Renal pelvis (tissue), 4 donors: Measurements from ENCODE around the gene KPRP. TPM values are rescaled to one million over a fixed set of nuclear protein-coding genes. Genes with fewer than 3 reads are reported as not detected.

Experiments
- DNase-seq: peaks from one replicate; pipeline ENCODE4 v3.0.0-alpha.2; 2013
- polyA plus RNA-seq, 3 donors: library from polyadenylated mRNA; unstranded; fragments of 120-200 nt; gene quantifications; one replicate each; pipeline ENCODE4 v1.2.1, GENCODE V29; 2013; ENCODE audit not compliant: insufficient read length in 3 of 3

KPRP gene
- polyA plus RNA-seq, 3 donors = not detected

DNA sequence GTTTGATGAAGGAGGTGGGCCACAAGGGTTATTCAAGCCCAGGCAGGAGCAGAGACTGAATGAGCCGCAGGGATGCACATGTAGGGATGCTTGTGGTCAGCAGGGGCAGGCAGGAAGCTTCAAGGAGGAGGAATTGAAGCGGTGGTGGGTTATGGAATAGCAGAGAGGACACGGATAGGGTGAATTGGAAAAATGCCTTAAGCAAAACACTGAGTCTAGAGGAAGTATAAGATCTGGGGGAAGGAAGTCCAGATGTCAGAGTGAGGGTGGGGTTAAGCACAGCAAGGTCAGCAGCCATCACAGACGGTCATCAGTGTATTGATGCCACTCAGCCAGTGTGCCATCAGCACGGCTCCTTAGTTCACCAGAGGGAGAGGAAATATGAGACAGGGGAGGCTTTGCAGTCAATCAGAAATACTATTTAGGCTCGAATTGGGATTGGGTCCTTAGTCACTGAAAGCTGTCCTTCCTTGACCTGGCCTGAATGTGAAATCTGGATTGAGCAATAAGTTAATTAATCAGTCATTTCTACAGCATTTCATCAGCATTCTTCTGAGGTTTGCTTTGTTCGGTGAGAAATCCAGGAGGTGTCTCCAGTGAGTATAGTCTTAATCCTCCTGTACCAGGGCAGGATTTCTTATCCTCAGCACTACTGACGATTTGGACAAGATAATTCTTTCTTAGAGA is 11.2 kb downstream of the KPRP start:
- no peak for DNase-seq

DNA sequence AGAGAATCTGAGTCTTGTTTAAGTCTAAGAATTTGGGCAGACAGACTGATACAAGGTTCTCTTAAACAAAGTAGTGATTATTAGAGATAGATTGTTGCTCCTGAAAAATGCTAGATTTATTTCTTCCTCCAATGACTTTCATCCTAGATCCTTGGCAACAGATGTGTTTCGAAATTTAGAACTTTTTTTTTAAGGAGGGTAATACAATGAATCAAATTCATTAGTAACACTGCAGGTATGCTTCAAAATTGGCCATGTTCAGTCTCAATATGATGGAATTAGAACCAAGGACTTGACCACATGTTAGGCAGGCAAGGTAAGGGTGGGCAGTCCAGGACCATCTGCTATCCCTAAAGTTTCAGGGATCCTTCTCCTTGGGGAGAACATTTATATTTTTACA is 12.6 kb downstream of the KPRP start:
- no peak for DNase-seq

DNA sequence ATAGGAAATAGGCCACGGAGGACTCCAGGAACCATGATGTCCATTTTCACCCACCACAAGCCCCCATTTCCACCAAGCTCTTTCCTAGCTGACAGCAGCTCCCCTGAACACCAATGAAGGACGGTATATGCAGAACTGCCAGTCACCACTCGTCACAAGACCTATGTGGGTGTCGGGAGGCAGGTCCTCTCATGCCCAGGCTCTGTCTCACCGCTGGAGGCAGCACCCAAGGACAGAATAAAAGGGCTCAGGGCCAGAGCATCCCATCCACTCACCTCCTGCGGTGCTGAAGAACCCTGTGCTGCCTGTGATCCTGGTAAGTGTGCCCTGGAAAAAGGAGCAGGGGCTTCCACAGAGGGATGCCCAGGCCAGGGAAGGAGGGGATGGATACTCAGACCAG is 17.1 kb downstream of the KPRP start, which contains the start of gene LCE1F:
TSS of gene LCE1F (plus strand) at position 266 of the 400 bp plus-strand sequence. CDS start 1,232 bp downstream, outside the sequence.
- DNase-seq = no peak

DNA sequence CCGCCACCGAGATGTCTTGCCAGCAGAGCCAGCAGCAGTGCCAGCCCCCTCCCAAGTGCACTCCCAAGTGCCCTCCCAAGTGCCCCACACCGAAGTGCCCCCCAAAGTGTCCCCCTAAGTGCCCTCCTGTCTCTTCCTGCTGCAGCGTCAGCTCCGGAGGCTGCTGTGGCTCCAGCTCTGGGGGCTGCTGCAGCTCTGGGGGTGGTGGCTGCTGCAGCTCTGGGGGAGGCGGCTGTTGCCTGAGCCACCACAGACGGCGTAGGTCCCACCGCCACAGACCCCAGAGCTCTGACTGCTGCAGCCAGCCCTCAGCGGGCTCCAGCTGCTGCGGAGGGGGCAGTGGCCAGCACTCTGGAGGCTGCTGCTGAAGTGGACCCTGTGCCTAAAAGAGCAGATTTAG is 18.5 kb downstream of the KPRP start:
- DNase-seq = no peak

DNA sequence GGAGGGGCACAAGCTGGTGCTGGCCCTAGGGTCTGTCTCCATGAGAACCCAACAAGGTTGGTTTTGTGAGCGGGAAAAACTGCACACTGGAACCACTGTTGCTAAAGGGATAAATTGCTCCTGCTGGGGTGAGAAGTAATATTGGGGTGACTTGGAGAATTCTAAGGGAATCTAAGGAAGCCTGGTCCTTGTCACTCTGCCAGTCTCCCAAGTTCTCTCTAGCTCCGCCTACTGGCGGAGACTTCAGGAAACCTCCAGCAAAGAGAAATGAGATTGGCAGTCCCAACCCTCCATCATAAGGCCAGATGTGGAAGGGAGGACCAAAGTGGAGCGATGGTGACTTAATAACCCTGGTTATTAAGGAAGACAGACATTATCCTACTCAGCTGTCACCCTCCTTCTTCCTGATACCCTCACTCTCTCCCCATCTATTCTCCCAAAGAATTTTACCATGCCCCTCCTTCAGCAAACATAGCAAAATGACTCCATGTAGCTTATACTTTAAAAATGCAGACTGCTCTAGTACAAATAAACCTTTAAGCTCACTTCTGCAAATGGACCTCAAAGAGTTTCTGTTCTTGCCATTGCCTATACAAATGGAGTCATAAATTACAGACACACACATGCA is 19.8 kb downstream of the KPRP start:
- DNase-seq = no peak

DNA sequence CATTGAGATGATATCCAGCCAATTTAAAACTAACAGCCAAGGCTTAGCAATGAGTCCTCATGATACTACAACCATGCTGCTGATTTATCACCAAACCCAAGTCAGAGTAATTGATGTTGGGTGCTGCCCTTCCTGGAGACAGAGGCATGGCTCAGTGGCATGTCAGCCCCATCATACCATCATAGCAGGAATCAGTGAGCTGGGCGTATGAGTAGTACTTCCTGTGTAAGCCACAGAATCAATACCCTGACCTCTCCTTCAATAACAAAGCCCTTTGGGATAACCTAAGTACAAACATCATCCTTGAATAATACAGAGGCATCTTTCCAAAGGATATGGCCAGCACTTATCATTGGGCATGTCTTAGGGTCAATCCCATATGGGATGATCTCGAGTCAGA is 25.3 kb downstream of the KPRP start:
- no peak for DNase-seq

DNA sequence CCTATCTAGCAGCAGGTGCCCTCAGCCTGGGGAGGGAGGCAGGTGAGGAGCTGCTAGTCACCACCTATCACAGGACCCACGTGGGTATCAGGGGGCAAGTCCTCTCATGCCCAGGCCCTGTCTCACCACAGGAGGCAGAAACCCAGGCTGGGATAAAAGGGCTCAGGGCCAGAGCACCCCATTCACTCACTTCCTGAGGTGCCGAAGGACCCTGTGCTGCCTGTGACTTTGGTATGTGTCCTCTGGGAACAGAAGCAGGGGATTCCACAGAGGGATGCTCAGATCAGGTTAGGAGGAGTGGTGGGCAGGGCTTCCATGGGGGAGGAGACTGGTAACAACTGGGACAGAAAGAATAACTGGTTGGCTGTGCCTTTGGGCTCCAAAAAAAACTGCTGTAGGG is 28.3 kb downstream of the KPRP start, which contains the start of gene LCE1E:
TSS of gene LCE1E (plus strand) at position 181 of the 400 bp plus-strand sequence. CDS start 1,043 bp downstream, outside the sequence.
- no peak for DNase-seq

DNA sequence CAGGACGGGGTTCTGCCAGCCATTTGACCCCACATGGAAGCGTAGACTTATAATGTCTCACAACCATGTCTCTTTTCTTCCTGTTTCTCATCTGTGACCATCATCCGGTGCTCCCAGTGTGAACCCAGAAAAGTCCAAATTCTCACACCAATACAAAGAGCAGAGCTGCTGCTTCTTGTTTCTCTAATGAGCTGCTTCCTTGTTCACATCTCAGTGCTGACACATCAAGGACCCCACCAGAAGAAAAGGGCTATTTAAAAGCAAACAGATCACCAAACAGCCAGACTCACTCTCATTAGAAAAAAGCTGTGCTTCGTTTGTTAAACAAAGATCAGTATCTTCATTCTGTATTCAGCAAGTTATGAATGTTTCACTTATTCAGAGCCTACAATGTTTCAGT is 37.9 kb downstream of the KPRP start:
- DNase-seq = no peak

DNA sequence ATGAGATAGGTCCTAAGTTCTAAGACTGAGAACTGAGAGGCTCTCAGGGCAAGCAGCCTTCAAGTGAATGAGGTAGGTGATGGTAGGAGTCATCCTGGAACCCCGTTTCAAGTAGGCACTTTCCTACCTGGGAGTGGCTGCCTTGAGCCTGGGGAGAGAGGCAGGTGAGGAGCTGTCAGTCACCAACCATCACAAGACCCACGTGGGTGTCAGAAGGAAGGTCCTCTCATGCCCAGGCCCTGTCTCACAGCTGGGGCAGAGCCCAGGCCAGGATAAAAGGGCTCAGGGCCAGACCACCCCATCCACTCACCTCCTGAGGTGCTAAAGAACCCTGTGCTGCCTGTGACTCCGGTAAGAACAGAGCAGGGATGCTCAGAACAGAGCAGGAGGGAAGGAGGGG is 38.6 kb downstream of the KPRP start, which contains the start of gene LCE1D:
TSS of gene LCE1D (plus strand) at position 301 of the 400 bp plus-strand sequence. CDS start 1,074 bp downstream, outside the sequence.
- no peak for DNase-seq

DNA sequence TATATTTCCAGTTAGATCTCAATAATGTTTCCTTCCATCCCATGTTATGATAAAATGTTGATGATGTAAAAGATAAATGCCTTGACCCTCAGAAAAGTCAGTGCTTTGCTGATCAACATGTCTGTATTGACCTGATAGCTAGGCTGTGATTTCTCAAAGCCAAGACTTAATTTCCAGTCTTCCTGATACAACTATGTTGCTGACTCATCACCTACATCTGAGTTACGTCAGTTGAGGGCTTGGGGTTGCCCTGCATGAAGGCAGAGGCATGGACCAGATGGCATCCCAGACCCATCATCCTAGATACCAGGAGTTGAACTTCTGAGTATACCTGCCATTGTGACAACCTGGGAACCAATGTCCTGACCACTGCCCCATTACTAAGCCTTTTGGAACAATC is 43.5 kb downstream of the KPRP start:
- DNase-seq = no peak

DNA sequence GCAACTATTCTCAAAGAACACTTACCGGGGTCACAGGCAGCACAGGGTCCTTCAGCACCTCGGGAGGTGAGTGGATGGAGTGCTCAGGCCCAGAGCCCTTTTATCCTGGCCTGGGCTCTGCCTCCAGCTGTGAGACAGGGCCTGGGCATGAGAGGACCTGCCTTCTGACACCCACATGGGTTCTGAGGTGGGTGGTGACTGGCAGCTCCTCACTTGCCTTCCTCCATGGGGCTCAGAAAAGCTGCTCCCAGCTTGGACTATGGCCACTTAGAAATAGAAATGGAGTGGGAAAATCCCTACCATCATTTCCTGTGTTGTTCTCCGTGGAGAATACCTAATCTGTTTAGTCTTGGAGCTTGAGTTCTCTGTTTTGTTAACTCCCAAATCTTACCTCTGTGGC is 48.8 kb downstream of the KPRP start, which contains the start of gene LCE1C:
TSS of gene LCE1C (minus strand) at position 76 of the 400 bp plus-strand sequence. CDS start 1,173 bp downstream, outside the sequence.
- no peak for DNase-seq

DNA sequence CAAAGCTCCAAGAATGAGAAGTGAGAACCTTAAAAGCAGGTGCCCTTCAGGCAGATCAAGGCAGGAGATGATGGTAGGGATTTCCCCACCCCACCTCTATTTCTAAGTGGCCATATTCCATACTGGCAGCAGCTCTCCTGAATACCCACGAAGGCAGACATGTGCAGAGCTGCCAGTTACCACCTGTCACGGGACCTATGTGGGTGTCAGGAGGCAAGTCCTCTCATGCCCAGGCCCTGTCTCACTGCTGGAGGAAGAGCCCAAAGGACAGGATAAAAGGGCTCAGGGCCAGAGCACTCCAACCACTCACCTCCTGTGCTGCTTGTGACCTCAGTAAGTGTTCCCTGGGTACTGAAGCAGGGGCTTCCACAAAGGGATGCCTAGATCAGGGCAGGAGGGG is 53.2 kb downstream of the KPRP start:
- DNase-seq = no peak

Other genes with a start within 250 kb of the KPRP start
- not detected for gene LCE5A, start 247.2 kb upstream of the KPRP start, polyA plus RNA-seq
- not detected for gene CRCT1, start 243.5 kb upstream of the KPRP start, polyA plus RNA-seq
- gene LCE3E, start 191.2 kb upstream of the KPRP start, polyA plus RNA-seq = not detected
- not detected for gene LCE3D, start 177.5 kb upstream of the KPRP start, polyA plus RNA-seq
- not detected for gene LCE3C, start 157.8 kb upstream of the KPRP start, polyA plus RNA-seq
- gene LCE3B, start 144.2 kb upstream of the KPRP start, polyA plus RNA-seq = not detected
- gene LCE3A, start 134.9 kb upstream of the KPRP start, polyA plus RNA-seq = not detected
- not detected for gene LCE2D, start 94.6 kb upstream of the KPRP start, polyA plus RNA-seq
- gene LCE2C, start 82.7 kb upstream of the KPRP start, polyA plus RNA-seq = not detected
- not detected for gene LCE2B, start 71.9 kb upstream of the KPRP start, polyA plus RNA-seq
- gene LCE2A, start 59.7 kb upstream of the KPRP start, polyA plus RNA-seq = not detected
- not detected for gene LCE4A, start 49.9 kb upstream of the KPRP start, polyA plus RNA-seq
- not detected for gene LCE1F, start 17.1 kb downstream of the KPRP start, polyA plus RNA-seq
- gene LCE1E, start 28.2 kb downstream of the KPRP start, polyA plus RNA-seq = not detected
- not detected for gene LCE1D, start 38.7 kb downstream of the KPRP start, polyA plus RNA-seq
- gene LCE1C, start 48.6 kb downstream of the KPRP start, polyA plus RNA-seq = not detected
- not detected for gene LCE1B, start 53.9 kb downstream of the KPRP start, polyA plus RNA-seq
- not detected for gene LCE1A, start 69.4 kb downstream of the KPRP start, polyA plus RNA-seq
- not detected for gene LCE6A, start 84.8 kb downstream of the KPRP start, polyA plus RNA-seq
- gene LCE7A, start 102.0 kb downstream of the KPRP start, polyA plus RNA-seq = not detected
- gene SMCP, start 120.3 kb downstream of the KPRP start, polyA plus RNA-seq = not detected
- gene IVL, start 150.5 kb downstream of the KPRP start, polyA plus RNA-seq = under 1 TPM; 0.16 to 0.36 (median 0.21) TPM
- not detected for gene SPRR5, start 189.2 kb downstream of the KPRP start, polyA plus RNA-seq
- gene SPRR4, start 212.6 kb downstream of the KPRP start, polyA plus RNA-seq = not detected
- not detected for gene SPRR1A, start 226.1 kb downstream of the KPRP start, polyA plus RNA-seq
- under 1 TPM in 1 of 3 donors, not detected in 2; 0.23 TPM for gene SPRR3, start 243.7 kb downstream of the KPRP start, polyA plus RNA-seq